ENCODE measurements around the gene ZNF536.

ZNF536 gene

DNA sequence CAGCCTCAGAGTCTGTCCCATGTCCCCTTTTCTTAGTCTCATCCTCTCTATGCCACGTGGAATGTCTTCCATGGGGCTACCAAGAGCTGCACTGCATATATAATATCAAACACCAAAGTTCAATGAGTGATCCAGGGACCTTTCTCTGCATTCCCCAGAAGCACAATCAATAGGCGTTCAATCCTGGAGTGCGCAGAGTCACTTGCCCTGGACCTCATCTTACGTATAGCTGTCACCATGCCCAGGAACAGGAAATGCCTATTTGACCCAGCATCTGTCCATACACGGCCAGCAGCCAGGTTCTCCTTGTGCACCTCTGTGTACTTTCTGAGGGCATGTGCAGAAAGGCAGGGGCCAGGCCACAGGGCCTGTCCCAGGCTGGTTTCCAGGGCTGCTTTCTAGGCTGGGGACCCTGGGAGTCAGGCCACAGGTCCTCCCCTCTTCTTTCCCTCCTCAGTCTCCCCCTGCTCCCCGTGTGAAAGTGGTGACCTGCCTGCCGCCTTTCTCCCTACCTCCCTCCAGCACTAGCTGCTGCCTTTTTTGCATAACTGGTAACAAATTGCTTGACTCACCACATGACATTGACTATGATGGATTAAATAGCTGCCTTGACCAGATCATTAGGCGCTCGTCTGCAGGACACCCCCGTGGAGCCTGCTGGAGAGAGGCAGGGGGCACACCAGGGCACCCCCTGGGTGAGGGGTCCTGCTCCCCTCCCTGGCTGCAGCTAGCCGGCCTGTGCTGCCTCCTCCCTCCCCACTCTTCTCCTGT is 222.0 kb downstream of the ZNF536 start:
- H3K36me3 Mint-ChIP-seq, result no peaks in the 10 kb centered on the region
- no peak for ATAC-seq
- H3K9me3 Mint-ChIP-seq, result no peaks in the 10 kb centered on the region
- no peak for DNase-seq (ENCODE audit: low spot score in 2 of 2)
- no peak overlapping the region for H3K4me3 Mint-ChIP-seq
- H3K27ac Mint-ChIP-seq, result no peak overlapping the region
- no peaks in the 10 kb centered on the region for H3K4me1 Mint-ChIP-seq

DNA sequence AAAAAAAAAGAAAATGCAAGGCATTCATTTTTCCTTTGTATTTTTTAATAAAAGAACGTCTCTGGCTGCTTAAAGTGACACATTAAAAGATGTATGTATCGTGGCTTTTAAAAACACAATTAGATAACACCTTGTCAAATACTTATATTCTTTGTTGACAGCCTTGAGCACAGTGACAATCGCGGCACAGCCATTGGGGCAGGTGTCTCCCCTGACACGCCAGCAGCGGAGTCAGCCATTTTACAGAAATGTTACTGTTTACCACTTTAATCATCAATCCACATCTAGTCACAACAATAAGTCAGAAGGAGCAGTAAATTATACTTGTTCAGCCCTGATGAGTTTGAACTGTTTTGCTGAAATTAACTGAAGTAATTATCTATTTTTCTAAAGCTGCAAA is 224.1 kb downstream of the ZNF536 start:
- Mint-ChIP-seq H3K4me1 (no peaks in the 10 kb centered on the region), H3K4me3 (no peak overlapping the region), H3K36me3 (no peaks in the 10 kb centered on the region), H3K27ac (no peak overlapping the region), H3K9me3 (peaks cover 2% of the 10 kb centered on the region)
- ATAC-seq, result no peak
- DNase-seq (ENCODE audit: low spot score in 2 of 2), result no peak

DNA sequence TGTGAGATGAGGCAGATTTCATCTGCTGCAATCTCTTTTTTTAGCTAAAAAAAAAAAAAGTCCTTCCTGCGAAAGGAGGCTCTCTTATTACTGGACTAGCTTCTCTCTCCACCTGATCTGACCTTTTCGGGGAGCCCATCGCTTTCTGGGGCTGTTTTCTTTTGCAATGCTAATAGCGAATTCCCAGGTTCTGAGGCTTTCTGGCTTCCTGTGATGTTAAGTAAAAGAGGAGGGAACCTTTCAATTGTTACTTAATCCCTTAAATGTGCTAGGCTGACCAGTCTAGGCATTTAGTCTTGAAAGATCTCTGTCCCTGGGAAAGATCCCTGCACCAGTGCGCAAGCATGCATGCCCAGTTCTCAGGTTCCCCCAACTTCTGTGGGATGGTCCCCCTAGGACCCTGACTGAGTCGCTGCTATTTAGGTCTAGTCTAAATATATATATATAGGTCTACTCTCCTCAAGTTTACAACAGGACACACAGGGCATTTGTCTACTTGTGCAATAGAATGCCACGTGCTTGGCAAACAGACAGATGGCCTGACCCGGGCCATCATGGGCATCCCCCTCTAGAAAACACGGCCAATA is 224.7 kb downstream of the ZNF536 start:
- H3K4me1 Mint-ChIP-seq, result no peaks in the 10 kb centered on the region
- no peaks in the 10 kb centered on the region for H3K36me3 Mint-ChIP-seq
- H3K9me3 Mint-ChIP-seq, result peaks cover 2% of the 10 kb centered on the region
- no peak overlapping the region for H3K27ac Mint-ChIP-seq
- H3K4me3 Mint-ChIP-seq, result no peak overlapping the region
- DNase-seq (ENCODE audit: low spot score in 2 of 2) (no peak), ATAC-seq (no peak)

DNA sequence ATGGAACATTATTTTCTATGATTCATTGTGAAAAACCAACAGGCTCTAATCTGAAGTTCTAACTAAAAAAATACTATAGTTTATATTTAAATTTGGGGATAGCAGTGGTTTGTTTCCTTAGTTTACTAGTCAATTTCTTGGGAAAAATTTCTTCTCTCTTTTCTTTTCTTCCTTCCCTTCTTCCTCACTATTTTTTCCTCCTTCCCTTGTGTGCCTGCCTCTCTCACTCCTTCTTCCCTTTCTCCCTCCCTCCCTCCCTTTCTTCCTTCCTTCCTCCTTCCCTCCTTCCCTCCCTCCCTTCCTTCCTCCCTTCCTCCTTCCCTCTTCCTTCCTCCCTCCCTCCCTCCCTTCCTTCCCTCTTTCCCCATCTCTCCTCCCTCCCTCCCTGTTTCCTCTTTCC is 226.5 kb downstream of the ZNF536 start:
- no peaks in the 10 kb centered on the region for H3K4me1 Mint-ChIP-seq
- ATAC-seq (no peak), DNase-seq (ENCODE audit: low spot score in 2 of 2) (no peak)
- peaks cover 2% of the 10 kb centered on the region for H3K9me3 Mint-ChIP-seq
- H3K4me3 Mint-ChIP-seq, result no peak overlapping the region
- H3K27ac Mint-ChIP-seq, result no peak overlapping the region
- no peaks in the 10 kb centered on the region for H3K36me3 Mint-ChIP-seq

DNA sequence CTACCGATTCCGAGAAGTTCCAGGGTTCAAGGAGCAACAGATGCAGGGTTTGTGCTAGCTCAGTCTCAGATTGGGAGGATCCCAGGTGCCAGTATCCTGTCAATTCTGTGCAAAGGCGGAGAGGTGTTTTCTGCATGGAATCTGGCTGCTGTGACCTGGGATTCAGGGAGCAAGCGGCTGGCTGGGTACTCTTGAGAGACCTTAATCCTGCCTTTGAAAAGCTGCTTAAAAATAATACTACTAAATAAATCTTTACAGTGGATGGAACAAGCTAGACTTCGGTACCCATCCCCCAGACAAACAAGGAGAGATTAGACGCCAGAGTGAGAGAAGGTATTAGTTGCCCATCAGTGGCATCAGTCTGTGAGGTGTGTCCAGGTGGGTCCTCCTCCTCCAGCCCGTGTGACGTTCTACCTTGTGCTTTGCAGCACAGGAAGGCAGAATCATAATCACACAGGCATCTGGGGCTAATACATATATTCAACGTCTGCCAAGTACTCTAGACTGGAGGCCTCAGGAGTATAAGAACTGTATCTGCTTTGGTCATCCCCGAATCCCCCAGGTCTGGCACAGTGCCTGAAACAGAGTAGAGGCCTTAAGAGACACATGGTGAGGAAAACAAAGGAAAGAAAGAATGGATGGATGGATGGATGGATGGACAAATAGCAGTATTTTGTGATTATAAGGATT is 230.6 kb downstream of the ZNF536 start:
- Mint-ChIP-seq H3K36me3 (no peaks in the 10 kb centered on the region), H3K4me1 (no peaks in the 10 kb centered on the region), H3K9me3 (peaks cover 2% of the 10 kb centered on the region), H3K27ac (no peak overlapping the region), H3K4me3 (no peak overlapping the region)
- no peak for ATAC-seq
- DNase-seq (ENCODE audit: low spot score in 2 of 2), result no peak

DNA sequence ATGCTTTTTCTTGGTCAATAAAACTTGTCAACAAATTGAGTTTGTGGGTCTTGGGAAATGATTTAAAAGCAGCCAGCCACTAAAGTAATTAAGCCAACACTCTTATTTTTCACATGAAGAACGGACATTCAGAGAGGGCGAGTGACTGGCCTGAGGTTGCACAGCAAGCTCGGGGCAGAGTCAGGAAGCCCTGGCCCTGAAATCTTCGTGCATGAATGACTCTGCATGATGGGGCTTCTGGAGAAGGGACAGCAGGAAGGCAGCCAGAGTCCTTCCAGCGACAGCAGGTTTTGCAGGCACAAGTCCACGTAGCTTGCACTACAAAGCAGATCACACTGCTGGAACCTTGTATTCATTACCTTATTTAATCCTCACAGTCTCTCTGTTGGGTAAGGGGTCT is 232.5 kb downstream of the ZNF536 start:
- Mint-ChIP-seq H3K9me3 (no peaks in the 10 kb centered on the region), H3K27ac (no peak overlapping the region), H3K4me1 (no peaks in the 10 kb centered on the region), H3K36me3 (no peaks in the 10 kb centered on the region), H3K4me3 (no peak overlapping the region)
- ATAC-seq (no peak), DNase-seq (ENCODE audit: low spot score in 2 of 2) (no peak)

DNA sequence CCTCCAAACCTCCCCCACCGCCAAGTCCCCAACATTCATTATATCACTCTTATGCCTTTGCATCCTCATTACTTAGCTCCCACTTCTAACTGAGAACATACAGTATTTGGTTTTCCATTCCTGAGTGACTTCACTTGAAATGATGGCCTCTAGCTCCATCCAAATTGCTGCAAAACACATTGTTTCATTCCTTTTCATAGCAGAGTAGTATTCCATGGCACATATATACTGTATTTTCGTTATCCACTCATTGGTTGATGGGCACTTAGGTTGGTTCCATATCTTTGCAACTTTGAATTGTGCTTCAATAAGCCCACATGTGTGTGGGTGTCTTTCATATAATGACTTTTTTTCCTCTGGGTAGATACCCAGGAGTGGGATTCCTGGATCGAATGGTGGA is 233.1 kb downstream of the ZNF536 start:
- H3K9me3 Mint-ChIP-seq, result no peaks in the 10 kb centered on the region
- no peak overlapping the region for H3K27ac Mint-ChIP-seq
- ATAC-seq (no peak), DNase-seq (ENCODE audit: low spot score in 2 of 2) (no peak)
- H3K36me3 Mint-ChIP-seq, result no peaks in the 10 kb centered on the region
- H3K4me1 Mint-ChIP-seq, result no peaks in the 10 kb centered on the region
- no peak overlapping the region for H3K4me3 Mint-ChIP-seq

DNA sequence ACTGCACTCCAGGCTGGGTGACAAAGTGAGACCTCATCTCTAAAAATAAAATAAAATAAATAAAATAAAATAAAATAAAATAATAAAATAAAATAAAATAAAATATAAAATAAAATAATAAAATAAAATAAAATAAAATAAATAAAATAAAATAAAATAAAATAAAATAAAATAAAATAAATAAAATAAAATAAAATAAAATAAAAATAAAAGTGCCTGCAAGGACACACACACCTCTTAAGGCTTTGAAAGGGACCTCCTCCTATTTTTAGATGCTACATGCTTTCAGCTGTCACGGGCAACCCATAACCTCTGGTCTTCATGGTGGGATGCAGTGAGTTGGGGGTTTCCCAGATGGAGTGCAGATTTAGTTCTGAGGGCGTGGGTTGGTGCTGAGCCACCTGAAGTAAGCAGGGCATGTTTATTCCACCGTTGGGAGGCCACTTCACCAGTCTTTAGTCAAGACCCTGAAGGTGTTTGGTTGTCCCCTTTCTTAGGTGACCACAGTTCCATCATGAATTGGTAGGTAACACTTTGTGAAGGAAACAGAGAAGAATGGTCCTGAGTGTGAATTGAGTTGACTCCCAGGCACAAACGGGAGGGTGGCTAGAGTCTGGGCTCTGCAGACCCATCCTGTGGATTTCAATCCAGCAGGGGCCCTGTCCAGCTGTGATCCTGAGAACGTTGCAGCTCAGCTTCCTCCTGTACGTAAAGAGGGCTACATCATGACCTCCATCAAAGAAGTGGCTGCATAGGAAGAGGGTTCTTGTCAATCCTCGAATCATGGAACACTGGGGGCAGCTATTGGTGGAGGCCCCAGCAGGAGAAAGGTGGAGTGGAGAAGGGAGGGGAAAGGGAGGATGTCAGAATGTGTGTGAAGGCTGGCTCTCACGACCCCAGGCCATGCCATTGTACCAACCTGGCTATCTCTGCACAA is 234.2 kb downstream of the ZNF536 start:
- H3K4me3 Mint-ChIP-seq, result no peak overlapping the region
- no peak overlapping the region for H3K27ac Mint-ChIP-seq
- no peaks in the 10 kb centered on the region for H3K4me1 Mint-ChIP-seq
- ATAC-seq, result no peak
- no peaks in the 10 kb centered on the region for H3K9me3 Mint-ChIP-seq
- no peaks in the 10 kb centered on the region for H3K36me3 Mint-ChIP-seq
- DNase-seq (ENCODE audit: low spot score in 2 of 2), result no peak
